Measurements from ENCODE around the gene IL1B.

The IL1B gene

GRCh38 chr2:112811276-112811831, 25.2 kb downstream of the IL1B start:
- Histone ChIP-seq H3K18ac (ENCODE audit: low read length) (no peak overlapping the region), H3K79me2 (ENCODE audit: control insufficient read depth, insufficient read depth, low read length) (no peaks in the 10 kb centered on the region), H2BK15ac (replicated peaks; ENCODE audit: low read depth) (no peak overlapping the region), H3K4me3 (ENCODE audit: low read length) (no peak overlapping the region), H3K27me3 (ENCODE audit: insufficient read depth, low read length, poor library complexity) (no peaks in the 10 kb centered on the region), H3K23ac (ENCODE audit: low read length) (no peak overlapping the region), H3K79me1 (ENCODE audit: low read length) (no peaks in the 10 kb centered on the region), H3K36me3 (ENCODE audit: control insufficient read depth, insufficient read depth, low read length) (no peaks in the 10 kb centered on the region), H3K4me2 (ENCODE audit: low read length) (no peak overlapping the region), H3K56ac (ENCODE audit: low read length) (no peak overlapping the region), H3K27ac (ENCODE audit: low read depth, low read length) (no peak overlapping the region), H4K5ac (ENCODE audit: low read length) (no peak overlapping the region), H3K4ac (ENCODE audit: low read depth, low read length) (no peak overlapping the region), H3K4me1 (ENCODE audit: control insufficient read depth, low read depth, low read length) (no peaks in the 10 kb centered on the region), H2BK120ac (ENCODE audit: low read depth, low read length) (no peak overlapping the region), H3K9ac (ENCODE audit: low read length) (no peak overlapping the region), H2AK5ac (ENCODE audit: low read length) (no peak overlapping the region), H4K8ac (ENCODE audit: low read depth, low read length) (no peak overlapping the region), H2BK5ac (ENCODE audit: low read length) (no peak overlapping the region)
- no CpG with 5 or more reads among the region's 3 CpGs for WGBS (ENCODE audit: extremely low coverage, insufficient coverage, low lambda C conversion rate)
- no peak for DNase-seq

GRCh38 chr2:112809112-112809511, 27.5 kb downstream of the IL1B start:
- no peak overlapping the region for H2BK5ac ChIP-seq (ENCODE audit: low read length)
- H3K79me1 ChIP-seq (ENCODE audit: low read length): no peaks in the 10 kb centered on the region
- DNase-seq: no peak
- no peaks in the 10 kb centered on the region for H3K79me2 ChIP-seq (ENCODE audit: control insufficient read depth, insufficient read depth, low read length)
- H3K36me3 ChIP-seq (ENCODE audit: control insufficient read depth, insufficient read depth, low read length): no peaks in the 10 kb centered on the region
- no peaks in the 10 kb centered on the region for H3K27me3 ChIP-seq (ENCODE audit: insufficient read depth, low read length, poor library complexity)
- H2AK5ac ChIP-seq (ENCODE audit: low read length): no peak overlapping the region
- H3K9ac ChIP-seq (ENCODE audit: low read length): no peak overlapping the region
- H3K4me3 ChIP-seq (ENCODE audit: low read length): no peak overlapping the region
- no peak overlapping the region for H3K27ac ChIP-seq (ENCODE audit: low read depth, low read length)
- H3K18ac ChIP-seq (ENCODE audit: low read length): no peak overlapping the region
- no peak overlapping the region for H4K8ac ChIP-seq (ENCODE audit: low read depth, low read length)
- no peak overlapping the region for H4K5ac ChIP-seq (ENCODE audit: low read length)
- H2BK120ac ChIP-seq (ENCODE audit: low read depth, low read length): no peak overlapping the region
- H3K23ac ChIP-seq (ENCODE audit: low read length): no peak overlapping the region
- H3K4ac ChIP-seq (ENCODE audit: low read depth, low read length): no peak overlapping the region
- H2BK15ac ChIP-seq (replicated peaks; ENCODE audit: low read depth): no peak overlapping the region
- no peak overlapping the region for H3K4me2 ChIP-seq (ENCODE audit: low read length)
- H3K4me1 ChIP-seq (ENCODE audit: control insufficient read depth, low read depth, low read length): no peaks in the 10 kb centered on the region
- no peak overlapping the region for H3K56ac ChIP-seq (ENCODE audit: low read length)

GRCh38 chr2:112807233-112807807, 29.3 kb downstream of the IL1B start:
- WGBS (ENCODE audit: extremely low coverage, insufficient coverage, low lambda C conversion rate): no CpG with 5 or more reads among the region's 3 CpGs

GRCh38 chr2:112805542-112805941, 31.0 kb downstream of the IL1B start:
- Histone ChIP-seq H3K4me3 (ENCODE audit: low read length) (no peak overlapping the region), H3K18ac (ENCODE audit: low read length) (no peak overlapping the region), H4K8ac (ENCODE audit: low read depth, low read length) (no peak overlapping the region), H3K27ac (ENCODE audit: low read depth, low read length) (no peak overlapping the region), H2BK120ac (ENCODE audit: low read depth, low read length) (no peak overlapping the region), H3K79me2 (ENCODE audit: control insufficient read depth, insufficient read depth, low read length) (no peaks in the 10 kb centered on the region), H2BK15ac (replicated peaks; ENCODE audit: low read depth) (no peak overlapping the region), H2BK5ac (ENCODE audit: low read length) (no peak overlapping the region), H3K36me3 (ENCODE audit: control insufficient read depth, insufficient read depth, low read length) (no peaks in the 10 kb centered on the region), H3K23ac (ENCODE audit: low read length) (no peak overlapping the region), H3K4me2 (ENCODE audit: low read length) (no peak overlapping the region), H3K4me1 (ENCODE audit: control insufficient read depth, low read depth, low read length) (no peaks in the 10 kb centered on the region), H3K4ac (ENCODE audit: low read depth, low read length) (no peak overlapping the region), H3K56ac (ENCODE audit: low read length) (no peak overlapping the region), H3K27me3 (ENCODE audit: insufficient read depth, low read length, poor library complexity) (no peaks in the 10 kb centered on the region), H3K9ac (ENCODE audit: low read length) (no peak overlapping the region), H4K5ac (ENCODE audit: low read length) (no peak overlapping the region), H2AK5ac (ENCODE audit: low read length) (no peak overlapping the region), H3K79me1 (ENCODE audit: low read length) (no peaks in the 10 kb centered on the region)
- no peak for DNase-seq
- no CpG with 5 or more reads among the region's 11 CpGs for WGBS (ENCODE audit: extremely low coverage, insufficient coverage, low lambda C conversion rate)

More at GRCh38 chr2:112807233-112807807, 29.3 kb downstream of the IL1B start:
- H3K4me2 ChIP-seq (ENCODE audit: low read length): no peak overlapping the region
- H3K18ac ChIP-seq (ENCODE audit: low read length): no peak overlapping the region
- H3K27ac ChIP-seq (ENCODE audit: low read depth, low read length): no peak overlapping the region
- no peaks in the 10 kb centered on the region for H3K27me3 ChIP-seq (ENCODE audit: insufficient read depth, low read length, poor library complexity)
- no peak overlapping the region for H2BK5ac ChIP-seq (ENCODE audit: low read length)
- H3K4me1 ChIP-seq (ENCODE audit: control insufficient read depth, low read depth, low read length): no peaks in the 10 kb centered on the region
- H3K23ac ChIP-seq (ENCODE audit: low read length): no peak overlapping the region
- H3K56ac ChIP-seq (ENCODE audit: low read length): no peak overlapping the region
- no peak overlapping the region for H4K5ac ChIP-seq (ENCODE audit: low read length)
- no peak overlapping the region for H3K4me3 ChIP-seq (ENCODE audit: low read length)
- no peak for DNase-seq
- H3K4ac ChIP-seq (ENCODE audit: low read depth, low read length): no peak overlapping the region
- no peak overlapping the region for H2AK5ac ChIP-seq (ENCODE audit: low read length)
- H4K8ac ChIP-seq (ENCODE audit: low read depth, low read length): no peak overlapping the region
- no peaks in the 10 kb centered on the region for H3K79me1 ChIP-seq (ENCODE audit: low read length)
- H3K79me2 ChIP-seq (ENCODE audit: control insufficient read depth, insufficient read depth, low read length): no peaks in the 10 kb centered on the region
- H2BK120ac ChIP-seq (ENCODE audit: low read depth, low read length): no peak overlapping the region
- no peak overlapping the region for H3K9ac ChIP-seq (ENCODE audit: low read length)
- H2BK15ac ChIP-seq (replicated peaks; ENCODE audit: low read depth): no peak overlapping the region
- no peaks in the 10 kb centered on the region for H3K36me3 ChIP-seq (ENCODE audit: control insufficient read depth, insufficient read depth, low read length)

- no peak overlapping the region for H4K8ac ChIP-seq (ENCODE audit: low read depth, low read length)
- no peak overlapping the region for H3K18ac ChIP-seq (ENCODE audit: low read length)
- H3K9ac ChIP-seq (ENCODE audit: low read length): no peak overlapping the region
- no peak overlapping the region for H2AK5ac ChIP-seq (ENCODE audit: low read length)
- no peak overlapping the region for H4K5ac ChIP-seq (ENCODE audit: low read length)
- no peaks in the 10 kb centered on the region for H3K79me1 ChIP-seq (ENCODE audit: low read length)
- H3K4me1 ChIP-seq (ENCODE audit: control insufficient read depth, low read depth, low read length): no peaks in the 10 kb centered on the region
- H3K79me2 ChIP-seq (ENCODE audit: control insufficient read depth, insufficient read depth, low read length): no peaks in the 10 kb centered on the region
- H2BK15ac ChIP-seq (replicated peaks; ENCODE audit: low read depth): no peak overlapping the region
- no peak overlapping the region for H3K23ac ChIP-seq (ENCODE audit: low read length)
- H3K36me3 ChIP-seq (ENCODE audit: control insufficient read depth, insufficient read depth, low read length): no peaks in the 10 kb centered on the region
- H2BK120ac ChIP-seq (ENCODE audit: low read depth, low read length): no peak overlapping the region
- no peak overlapping the region for H3K56ac ChIP-seq (ENCODE audit: low read length)
- H3K27ac ChIP-seq (ENCODE audit: low read depth, low read length): no peak overlapping the region
- no peak for DNase-seq
- no peak overlapping the region for H3K4ac ChIP-seq (ENCODE audit: low read depth, low read length)
- no peak overlapping the region for H2BK5ac ChIP-seq (ENCODE audit: low read length)
- H3K27me3 ChIP-seq (ENCODE audit: insufficient read depth, low read length, poor library complexity): no peaks in the 10 kb centered on the region
- no peak overlapping the region for H3K4me3 ChIP-seq (ENCODE audit: low read length)
- no CpG with 5 or more reads among the region's 5 CpGs for WGBS (ENCODE audit: extremely low coverage, insufficient coverage, low lambda C conversion rate)
- no peak overlapping the region for H3K4me2 ChIP-seq (ENCODE audit: low read length)
Measured at GRCh38 chr2:112803691-112804521, 32.7 kb downstream of the IL1B start.
